Measurements from ENCODE around the gene SLAMF1.
"Not testable (repeated sequence)": the region's sequence is repeated elsewhere in the genome, so short reads cannot be mapped to it uniquely, and the experiment has no call there.

SLAMF1 gene

GRCh38 chr1:160590488-160590887 is 56.4 kb downstream of the SLAMF1 start:
- no peak for TF ChIP-seq CTCF (IDR thresholded peaks at IDR 0.05; ENCODE audit: control insufficient read depth, insufficient read depth, low read depth, low read length, missing control alignments)
- no peak for DNase-seq (ENCODE audit: low read depth)

GRCh38 chr1:160588468-160588867 is 58.4 kb downstream of the SLAMF1 start:
- H3K4me3 ChIP-seq (ENCODE audit: control insufficient read depth, low read depth, low read length), result no peak overlapping the region
- TF ChIP-seq CTCF (IDR thresholded peaks at IDR 0.05; ENCODE audit: control insufficient read depth, insufficient read depth, low read depth, low read length, missing control alignments), result no peak
- DNase-seq (ENCODE audit: low read depth), result no peak

More at GRCh38 chr1:160590488-160590887, 56.4 kb downstream of the SLAMF1 start:
- no peak overlapping the region for H3K4me3 ChIP-seq (ENCODE audit: control insufficient read depth, low read depth, low read length)

- DNase-seq (ENCODE audit: low read depth), result no peak
- no peak overlapping the region for H3K4me3 ChIP-seq (ENCODE audit: control insufficient read depth, low read depth, low read length)
- no peak for TF ChIP-seq CTCF (IDR thresholded peaks at IDR 0.05; ENCODE audit: control insufficient read depth, insufficient read depth, low read depth, low read length, missing control alignments)
Observed at GRCh38 chr1:160584784-160585183, 62.1 kb downstream of the SLAMF1 start.

- H3K4me3 ChIP-seq (ENCODE audit: control insufficient read depth, low read depth, low read length); DNase-seq (ENCODE audit: low read depth): not testable (repeated sequence)
Observed at GRCh38 chr1:160582976-160583375, 63.9 kb downstream of the SLAMF1 start.

- TF ChIP-seq CTCF (IDR thresholded peaks at IDR 0.05; ENCODE audit: control insufficient read depth, insufficient read depth, low read depth, low read length, missing control alignments), result no peak
- no peak for DNase-seq (ENCODE audit: low read depth)
- H3K4me3 ChIP-seq (ENCODE audit: control insufficient read depth, low read depth, low read length), result no peak overlapping the region
Observed at GRCh38 chr1:160581961-160582360, 64.9 kb downstream of the SLAMF1 start.

GRCh38 chr1:160580221-160580812 is 66.5 kb downstream of the SLAMF1 start:
- H3K4me3 ChIP-seq (ENCODE audit: control insufficient read depth, low read depth, low read length), result no peak overlapping the region
- TF ChIP-seq CTCF (IDR thresholded peaks at IDR 0.05; ENCODE audit: control insufficient read depth, insufficient read depth, low read depth, low read length, missing control alignments), result no peak
- DNase-seq (ENCODE audit: low read depth), result no peak

GRCh38 chr1:160579216-160579701 is 67.6 kb downstream of the SLAMF1 start, which contains the start of gene CD84:
Gene CD84, minus strand, starts transcription at chr1:160579496. Its CDS starts 59 bp downstream, at chr1:160579437.
- no peak within 1 kb of the TSS for H3K4me3 ChIP-seq (ENCODE audit: control insufficient read depth, low read depth, low read length)
- TF ChIP-seq CTCF (IDR thresholded peaks at IDR 0.05; ENCODE audit: control insufficient read depth, insufficient read depth, low read depth, low read length, missing control alignments), result no peak
- DNase-seq (ENCODE audit: low read depth), result no peak
